Stomach (tissue), 9 donors: ENCODE results near the gene TTC28. TPM values are rescaled to one million over a fixed set of nuclear protein-coding genes. Genes with fewer than 3 reads are reported as not detected.

Experiments
- DNase-seq, 2 donors: peaks; one replicate each; pipeline versions ENCODE4 v3.0.0 to v3.0.0-alpha.2; 2013 to 2019
- H3K27ac ChIP-seq, 5 donors: fragments of 200-600 bp in 4 of 5; sonication (generic) in 4 of 5; one replicate each; pipeline ENCODE4 v1.5.1; 2013 to 2019; ENCODE audit warnings: mild to moderate bottlenecking in 1 of 5, moderate library complexity in 1 of 5
- H3K27me3 ChIP-seq, 3 donors: fragments of 200-600 bp; sonication (generic); one replicate each; pipeline ENCODE4 v1.5.1; 2017 to 2019; ENCODE audit warnings: mixed run types in 1 of 3
- H3K36me3 ChIP-seq, 4 donors: fragments of 200-600 bp; sonication (generic); 1 replicate in 3 of 4; 2 replicates in 1 of 4; pipeline ENCODE4 v1.5.1; 2016 to 2019
- H3K4me1 ChIP-seq, 4 donors: fragments of 200-600 bp; sonication (generic); one replicate each; pipeline ENCODE4 v1.5.1; 2016 to 2019
- H3K4me3 ChIP-seq, 4 donors: fragments of 200-600 bp; sonication (generic) in 3 of 4; one replicate each; pipeline ENCODE4 v1.5.1; 2016 to 2019; ENCODE audit warnings: mild to moderate bottlenecking in 1 of 4
- H3K9me3 ChIP-seq, 4 donors: fragments of 200-600 bp; sonication (generic); one replicate each; pipeline ENCODE4 v1.5.1; 2016 to 2019
- CTCF ChIP-seq, 7 experiments: fragments of 450-650 bp in 4 of 7; fragments of 200-600 bp in 3 of 7; sonication (generic) in 3 of 7; IDR thresholded peaks; one replicate each; pipeline ENCODE4 v1.5.1; 2016 to 2019; ENCODE audit warnings: antibody characterized with exemption in 7 of 7, control low read depth in 2 of 7, mild to moderate bottlenecking in 1 of 7
- EP300 ChIP-seq: sonication (generic); formaldehyde crosslinking; IDR thresholded peaks from one replicate; pipeline ENCODE4 v1.6.1; 2017; ENCODE audit warnings: antibody characterized with exemption
- POLR2A ChIP-seq, 4 donors: fragments of 450-650 bp; IDR thresholded peaks; one replicate each; pipeline ENCODE4 v1.6.1; 2016; ENCODE audit warnings: antibody characterized with exemption in 4 of 4, control low read depth in 2 of 4, mild to moderate bottlenecking in 1 of 4, moderate library complexity in 1 of 4
- POLR2AphosphoS5 ChIP-seq, 3 donors: sonication (generic); formaldehyde crosslinking; IDR thresholded peaks; one replicate each; pipeline ENCODE4 v1.6.1; 2016; ENCODE audit warnings: antibody characterized with exemption in 3 of 3
- WGBS, 5 donors: extraction: QIAGEN DNeasy Blood & Tissue Kit in 3 of 5; methylation state at CpG; one replicate each; pipeline versions ENCODE4 v1.1.5 to v1.1.7; 2013 to 2018; 5-methylcytosine and 5-hydroxymethylcytosine counted together
- intact Hi-C: fragments of 100-400 bp; cut with DNase I; formaldehyde crosslinking; loops from one replicate; pipeline ENCODE4 v1.15.1; 2023; ENCODE audit warnings: low total_unique reads
- polyA plus RNA-seq, 3 donors: library from polyadenylated mRNA; stranded (reverse); fragments of 200-250 nt; gene quantifications; one replicate each; pipeline ENCODE4 v1.2.3, GENCODE V29; 2013
- total RNA-seq, 5 donors: library from RNA; depleted of rRNA; stranded (reverse); fragments of >200 nt; gene quantifications; one replicate each; pipeline versions ENCODE4 v1.1.0 to v1.2.3, GENCODE V29; 2014 to 2016
- donor health status: healthy with polysubstance abuse.
- donor health status: Bipolar disorder and iron deficiency.
- donor health status: healthy.

The TTC28 gene
- total and polyA plus RNA-seq, 8 donors, result 1.7 to 53.4 (median 24.6) TPM

- H3K27me3 ChIP-seq, result no peaks in the 10 kb centered on the region
- H3K27ac ChIP-seq, result no peak overlapping the region
- TF ChIP-seq CTCF (IDR thresholded peaks at IDR 0.05), result no peak
- no peak for TF ChIP-seq EP300
- TF ChIP-seq POLR2AphosphoS5 (IDR thresholded peaks at IDR 0.05), result no peak
- H3K9me3 ChIP-seq, result no peaks in the 10 kb centered on the region
- intact Hi-C loops, result loop anchor here (10.0 kb wide), 1 partner anchor 391 kb away; no protein-coding TSS in a partner anchor
- DNase-seq, result no peak
- H3K4me3 ChIP-seq, result no peak overlapping the region
- no peaks in the 10 kb centered on the region for H3K36me3 ChIP-seq
- no peaks in the 10 kb centered on the region for H3K4me1 ChIP-seq
- 78 to 87% (median 84%) methylated on average over 6 of the region's 6 CpGs for WGBS, 5 donors
Observed at GRCh38 chr22:28053896-28054818, 625.5 kb downstream of the TTC28 start.

GRCh38 chr22:28052825-28053269 lies 626.8 kb downstream of the TTC28 start:
- Histone ChIP-seq H3K4me3 (no peak overlapping the region), H3K27me3 (no peaks in the 10 kb centered on the region), H3K9me3 (no peaks in the 10 kb centered on the region), H3K36me3 (no peaks in the 10 kb centered on the region), H3K4me1 (peaks cover 0 to 7% (median 0%) of the 10 kb centered on the region in 4 donors), H3K27ac (no peak overlapping the region)
- WGBS, 5 donors, result 82 to 90% (median 88%) methylated on average over 9 of the region's 9 CpGs
- no peak for TF ChIP-seq EP300
- TF ChIP-seq CTCF (IDR thresholded peaks at IDR 0.05), result no peak
- no peak for TF ChIP-seq POLR2AphosphoS5 (IDR thresholded peaks at IDR 0.05)
- no peak for TF ChIP-seq POLR2A (IDR thresholded peaks at IDR 0.05)
- DNase-seq, result no peak
- intact Hi-C loops, result loop anchor here (10.0 kb wide), 1 partner anchor 392 kb away; no protein-coding TSS in a partner anchor

GRCh38 chr22:28051787-28052356 lies 627.8 kb downstream of the TTC28 start:
- TF ChIP-seq POLR2A (IDR thresholded peaks at IDR 0.05), result no peak
- peak in 5 of 7 experiments; percentile 66 to 86 (median 81) for TF ChIP-seq CTCF (IDR thresholded peaks at IDR 0.05)
- DNase-seq, result peak; percentile 74 to 90
- intact Hi-C loops, result loop anchor here (10.0 kb wide), 1 partner anchor 393 kb away; no protein-coding TSS in a partner anchor
- H3K27ac ChIP-seq, result peak overlapping the region in 1 of 5 donors; percentile 16
- 38 to 49% (median 47%) methylated on average over 5 of the region's 5 CpGs for WGBS, 5 donors
- no peak overlapping the region for H3K4me3 ChIP-seq
- H3K27me3 ChIP-seq, result no peaks in the 10 kb centered on the region
- peaks cover 0 to 7% (median 0%) of the 10 kb centered on the region in 4 donors for H3K4me1 ChIP-seq
- H3K36me3 ChIP-seq, result no peaks in the 10 kb centered on the region
- H3K9me3 ChIP-seq, result no peaks in the 10 kb centered on the region

GRCh38 chr22:28051091-28051786 lies 628.4 kb downstream of the TTC28 start:
- H3K4me1 ChIP-seq, result peaks cover 0 to 7% (median 0%) of the 10 kb centered on the region in 4 donors
- TF ChIP-seq CTCF (IDR thresholded peaks at IDR 0.05) (no peak), POLR2AphosphoS5 (IDR thresholded peaks at IDR 0.05) (no peak), POLR2A (IDR thresholded peaks at IDR 0.05) (no peak), EP300 (no peak)
- no peak overlapping the region for H3K4me3 ChIP-seq
- H3K36me3 ChIP-seq, result no peaks in the 10 kb centered on the region
- no peaks in the 10 kb centered on the region for H3K9me3 ChIP-seq
- WGBS, 5 donors, result 65 to 73% (median 70%) methylated on average over 7 of the region's 7 CpGs
- H3K27ac ChIP-seq, result peak overlapping the region in 1 of 5 donors; percentile 16
- intact Hi-C loops, result loop anchor here (10.0 kb wide), 1 partner anchor 394 kb away; no protein-coding TSS in a partner anchor
- no peaks in the 10 kb centered on the region for H3K27me3 ChIP-seq
- DNase-seq, result no peak
